SJCRH30 (cell line): ENCODE measurements around the gene GAGE12D. TPM values are rescaled to one million over a fixed set of nuclear protein-coding genes. Genes with fewer than 3 reads are reported as not detected.
"Not testable (repeated sequence)": the region's sequence is repeated elsewhere in the genome, so short reads cannot be mapped to it uniquely, and the experiment has no call there.

ENCODE experiments used
- DNase-seq, 2 experiments: peaks; one replicate each; pipeline ENCODE4 v3.0.0-alpha.2; 2015 to 2020
- H3K27ac ChIP-seq: fragments of 250-450 bp; sonication (Bioruptor Pico); 2 replicates; pipeline ENCODE4 v1.5.1; 2020; ENCODE audit warnings: mild to moderate bottlenecking, moderate library complexity
- H3K27me3 ChIP-seq: fragments of 250-450 bp; sonication (Bioruptor Pico); 2 replicates; pipeline ENCODE4 v1.5.1; 2020; ENCODE audit warnings: mild to moderate bottlenecking, moderate library complexity
- H3K36me3 ChIP-seq: fragments of 250-450 bp; sonication (Bioruptor Pico); 2 replicates; pipeline ENCODE4 v1.5.1; 2020; ENCODE audit warnings: mild to moderate bottlenecking, moderate library complexity
- H3K4me1 ChIP-seq: fragments of 250-450 bp; sonication (Bioruptor Pico); 2 replicates; pipeline ENCODE4 v1.5.1; 2020; ENCODE audit warnings: mild to moderate bottlenecking, moderate library complexity
- H3K4me3 ChIP-seq: fragments of 250-450 bp; sonication (Bioruptor Pico); 2 replicates; pipeline ENCODE4 v1.5.1; 2020; ENCODE audit warnings: mild to moderate bottlenecking, moderate library complexity
- H3K9me3 ChIP-seq: fragments of 250-450 bp; sonication (Bioruptor Pico); replicated peaks from 2 replicates; pipeline ENCODE4 v1.5.1; 2020; ENCODE audit warnings: mild to moderate bottlenecking, moderate library complexity
- total RNA-seq: library from RNA; depleted of rRNA; stranded (reverse); fragments of >200 nt; shearing (Covaris generic); gene quantifications from 2 replicates; pipeline ENCODE4 v1.2.3, GENCODE V29; 2014; rRNA removed

Gene GAGE12D, protein sequence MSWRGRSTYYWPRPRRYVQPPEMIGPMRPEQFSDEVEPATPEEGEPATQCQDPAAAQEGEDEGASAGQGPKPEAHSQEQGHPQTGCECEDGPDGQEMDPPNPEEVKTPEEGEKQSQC
- not detected in 2 replicates for total RNA-seq

DNA sequence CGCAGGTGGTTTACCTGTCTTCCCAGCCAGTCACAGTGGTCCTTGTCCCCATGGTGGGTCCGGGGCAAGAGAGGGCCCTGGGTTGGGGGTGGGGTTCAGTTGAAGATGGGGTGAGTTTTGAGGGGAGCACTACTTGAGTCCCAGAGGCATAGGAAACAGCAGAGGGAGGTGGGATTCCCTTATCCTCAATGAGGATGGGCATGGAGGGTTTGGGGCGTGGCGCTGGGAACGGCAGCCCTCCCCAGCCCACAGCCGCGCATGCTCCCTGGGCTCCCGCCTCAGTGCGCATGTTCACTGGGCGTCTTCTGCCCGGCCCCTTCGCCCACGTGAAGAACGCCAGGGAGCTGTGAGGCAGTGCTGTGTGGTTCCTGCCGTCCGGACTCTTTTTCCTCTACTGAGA is at the start of gene GAGE12D:
Gene GAGE12D (plus strand): TSS at position 301 of the 400 bp plus-strand sequence. CDS start 1,155 bp downstream, outside the sequence.
- not testable (repeated sequence) for DNase-seq, H3K36me3 ChIP-seq, H3K4me1 ChIP-seq, H3K4me3 ChIP-seq, H3K27me3 ChIP-seq, H3K9me3 ChIP-seq, H3K27ac ChIP-seq

DNA sequence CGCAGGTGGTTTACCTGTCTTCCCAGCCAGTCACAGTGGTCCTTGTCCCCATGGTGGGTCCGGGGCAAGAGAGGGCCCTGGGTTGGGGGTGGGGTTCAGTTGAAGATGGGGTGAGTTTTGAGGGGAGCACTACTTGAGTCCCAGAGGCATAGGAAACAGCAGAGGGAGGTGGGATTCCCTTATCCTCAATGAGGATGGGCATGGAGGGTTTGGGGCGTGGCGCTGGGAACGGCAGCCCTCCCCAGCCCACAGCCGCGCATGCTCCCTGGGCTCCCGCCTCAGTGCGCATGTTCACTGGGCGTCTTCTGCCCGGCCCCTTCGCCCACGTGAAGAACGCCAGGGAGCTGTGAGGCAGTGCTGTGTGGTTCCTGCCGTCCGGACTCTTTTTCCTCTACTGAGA is 9.7 kb upstream of the GAGE12D start, which contains the start of gene GAGE12C:
Gene GAGE12C (plus strand): TSS at position 301 of the 400 bp plus-strand sequence. CDS start 1,155 bp downstream, outside the sequence.
- not testable (repeated sequence) for H3K4me1 ChIP-seq, H3K27me3 ChIP-seq, H3K36me3 ChIP-seq, H3K4me3 ChIP-seq, H3K9me3 ChIP-seq, DNase-seq, H3K27ac ChIP-seq

DNA sequence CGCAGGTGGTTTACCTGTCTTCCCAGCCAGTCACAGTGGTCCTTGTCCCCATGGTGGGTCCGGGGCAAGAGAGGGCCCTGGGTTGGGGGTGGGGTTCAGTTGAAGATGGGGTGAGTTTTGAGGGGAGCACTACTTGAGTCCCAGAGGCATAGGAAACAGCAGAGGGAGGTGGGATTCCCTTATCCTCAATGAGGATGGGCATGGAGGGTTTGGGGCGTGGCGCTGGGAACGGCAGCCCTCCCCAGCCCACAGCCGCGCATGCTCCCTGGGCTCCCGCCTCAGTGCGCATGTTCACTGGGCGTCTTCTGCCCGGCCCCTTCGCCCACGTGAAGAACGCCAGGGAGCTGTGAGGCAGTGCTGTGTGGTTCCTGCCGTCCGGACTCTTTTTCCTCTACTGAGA is 9.5 kb downstream of the GAGE12D start, which contains the start of gene GAGE12E:
Gene GAGE12E (plus strand): TSS at position 301 of the 400 bp plus-strand sequence. CDS start 1,155 bp downstream, outside the sequence.
- H3K4me3 ChIP-seq, DNase-seq, H3K27me3 ChIP-seq, H3K9me3 ChIP-seq, H3K27ac ChIP-seq, H3K36me3 ChIP-seq, H3K4me1 ChIP-seq: not testable (repeated sequence)

DNA sequence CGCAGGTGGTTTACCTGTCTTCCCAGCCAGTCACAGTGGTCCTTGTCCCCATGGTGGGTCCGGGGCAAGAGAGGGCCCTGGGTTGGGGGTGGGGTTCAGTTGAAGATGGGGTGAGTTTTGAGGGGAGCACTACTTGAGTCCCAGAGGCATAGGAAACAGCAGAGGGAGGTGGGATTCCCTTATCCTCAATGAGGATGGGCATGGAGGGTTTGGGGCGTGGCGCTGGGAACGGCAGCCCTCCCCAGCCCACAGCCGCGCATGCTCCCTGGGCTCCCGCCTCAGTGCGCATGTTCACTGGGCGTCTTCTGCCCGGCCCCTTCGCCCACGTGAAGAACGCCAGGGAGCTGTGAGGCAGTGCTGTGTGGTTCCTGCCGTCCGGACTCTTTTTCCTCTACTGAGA is 19.0 kb downstream of the GAGE12D start, which contains the start of gene GAGE12F:
Gene GAGE12F (plus strand): TSS at position 301 of the 400 bp plus-strand sequence. CDS start 1,155 bp downstream, outside the sequence.
- not testable (repeated sequence) for H3K36me3 ChIP-seq, DNase-seq, H3K27ac ChIP-seq, H3K4me1 ChIP-seq, H3K9me3 ChIP-seq, H3K27me3 ChIP-seq, H3K4me3 ChIP-seq

DNA sequence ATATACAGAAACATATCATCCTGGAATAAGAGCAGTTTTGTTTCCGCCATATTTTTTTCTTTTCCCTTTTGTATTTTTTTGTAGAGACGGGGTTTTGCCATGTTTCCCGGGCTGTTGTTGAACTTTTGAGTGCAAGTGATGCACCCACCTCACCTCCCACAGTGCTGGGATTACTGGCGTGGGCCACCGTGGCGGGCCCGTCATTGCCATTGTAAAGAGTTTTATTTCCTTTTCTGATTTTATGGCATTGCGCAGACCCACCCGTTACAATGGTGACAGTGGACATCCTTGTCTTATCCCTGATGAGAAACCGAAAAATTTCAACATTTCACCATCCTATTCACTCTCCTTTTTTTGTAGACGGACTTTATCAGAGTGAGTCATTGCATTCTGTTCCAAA is 27.2 kb downstream of the GAGE12D start:
- not testable (repeated sequence) for H3K27me3 ChIP-seq, H3K27ac ChIP-seq, H3K4me1 ChIP-seq, DNase-seq, H3K9me3 ChIP-seq, H3K36me3 ChIP-seq, H3K4me3 ChIP-seq

DNA sequence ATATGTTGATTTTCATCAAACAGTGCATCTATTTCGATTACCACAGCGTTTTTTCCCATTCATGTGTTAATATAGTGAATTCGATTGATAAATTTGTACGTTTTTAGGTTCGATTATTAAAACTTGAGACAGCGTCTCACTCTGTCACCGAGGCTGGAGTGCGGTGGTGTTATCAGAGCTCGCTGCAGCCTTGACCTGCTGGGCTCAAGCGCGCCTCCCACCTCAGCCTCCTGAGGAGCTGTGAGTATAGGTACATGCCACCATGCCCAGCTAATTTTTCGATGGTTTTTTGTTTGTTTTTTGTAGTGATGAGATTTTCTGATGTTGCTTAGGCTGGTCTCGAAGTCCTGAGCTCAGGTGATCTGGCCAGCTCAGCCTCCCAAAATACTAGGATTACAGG is 27.6 kb downstream of the GAGE12D start:
- not testable (repeated sequence) for H3K36me3 ChIP-seq, H3K4me1 ChIP-seq, DNase-seq, H3K9me3 ChIP-seq, H3K4me3 ChIP-seq, H3K27me3 ChIP-seq, H3K27ac ChIP-seq

DNA sequence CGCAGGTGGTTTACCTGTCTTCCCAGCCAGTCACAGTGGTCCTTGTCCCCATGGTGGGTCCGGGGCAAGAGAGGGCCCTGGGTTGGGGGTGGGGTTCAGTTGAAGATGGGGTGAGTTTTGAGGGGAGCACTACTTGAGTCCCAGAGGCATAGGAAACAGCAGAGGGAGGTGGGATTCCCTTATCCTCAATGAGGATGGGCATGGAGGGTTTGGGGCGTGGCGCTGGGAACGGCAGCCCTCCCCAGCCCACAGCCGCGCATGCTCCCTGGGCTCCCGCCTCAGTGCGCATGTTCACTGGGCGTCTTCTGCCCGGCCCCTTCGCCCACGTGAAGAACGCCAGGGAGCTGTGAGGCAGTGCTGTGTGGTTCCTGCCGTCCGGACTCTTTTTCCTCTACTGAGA is 28.6 kb downstream of the GAGE12D start, which contains the start of gene GAGE12G:
Gene GAGE12G (plus strand): TSS at position 301 of the 400 bp plus-strand sequence. CDS start 1,155 bp downstream, outside the sequence.
- H3K4me3 ChIP-seq, H3K4me1 ChIP-seq, DNase-seq, H3K9me3 ChIP-seq, H3K27ac ChIP-seq, H3K27me3 ChIP-seq, H3K36me3 ChIP-seq: not testable (repeated sequence)

DNA sequence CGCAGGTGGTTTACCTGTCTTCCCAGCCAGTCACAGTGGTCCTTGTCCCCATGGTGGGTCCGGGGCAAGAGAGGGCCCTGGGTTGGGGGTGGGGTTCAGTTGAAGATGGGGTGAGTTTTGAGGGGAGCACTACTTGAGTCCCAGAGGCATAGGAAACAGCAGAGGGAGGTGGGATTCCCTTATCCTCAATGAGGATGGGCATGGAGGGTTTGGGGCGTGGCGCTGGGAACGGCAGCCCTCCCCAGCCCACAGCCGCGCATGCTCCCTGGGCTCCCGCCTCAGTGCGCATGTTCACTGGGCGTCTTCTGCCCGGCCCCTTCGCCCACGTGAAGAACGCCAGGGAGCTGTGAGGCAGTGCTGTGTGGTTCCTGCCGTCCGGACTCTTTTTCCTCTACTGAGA is 38.1 kb downstream of the GAGE12D start, which contains the start of gene GAGE12H:
Gene GAGE12H (plus strand): TSS at position 301 of the 400 bp plus-strand sequence. CDS start 1,155 bp downstream, outside the sequence.
- H3K36me3 ChIP-seq, H3K9me3 ChIP-seq, DNase-seq, H3K27me3 ChIP-seq, H3K27ac ChIP-seq, H3K4me1 ChIP-seq, H3K4me3 ChIP-seq: not testable (repeated sequence)

DNA sequence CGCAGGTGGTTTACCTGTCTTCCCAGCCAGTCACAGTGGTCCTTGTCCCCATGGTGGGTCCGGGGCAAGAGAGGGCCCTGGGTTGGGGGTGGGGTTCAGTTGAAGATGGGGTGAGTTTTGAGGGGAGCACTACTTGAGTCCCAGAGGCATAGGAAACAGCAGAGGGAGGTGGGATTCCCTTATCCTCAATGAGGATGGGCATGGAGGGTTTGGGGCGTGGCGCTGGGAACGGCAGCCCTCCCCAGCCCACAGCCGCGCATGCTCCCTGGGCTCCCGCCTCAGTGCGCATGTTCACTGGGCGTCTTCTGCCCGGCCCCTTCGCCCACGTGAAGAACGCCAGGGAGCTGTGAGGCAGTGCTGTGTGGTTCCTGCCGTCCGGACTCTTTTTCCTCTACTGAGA is 47.7 kb downstream of the GAGE12D start, which contains the start of gene GAGE2A:
Gene GAGE2A (plus strand): TSS at position 301 of the 400 bp plus-strand sequence. CDS start 1,155 bp downstream, outside the sequence.
- H3K4me1 ChIP-seq, H3K9me3 ChIP-seq, H3K4me3 ChIP-seq, H3K27ac ChIP-seq, H3K27me3 ChIP-seq, DNase-seq, H3K36me3 ChIP-seq: not testable (repeated sequence)

DNA sequence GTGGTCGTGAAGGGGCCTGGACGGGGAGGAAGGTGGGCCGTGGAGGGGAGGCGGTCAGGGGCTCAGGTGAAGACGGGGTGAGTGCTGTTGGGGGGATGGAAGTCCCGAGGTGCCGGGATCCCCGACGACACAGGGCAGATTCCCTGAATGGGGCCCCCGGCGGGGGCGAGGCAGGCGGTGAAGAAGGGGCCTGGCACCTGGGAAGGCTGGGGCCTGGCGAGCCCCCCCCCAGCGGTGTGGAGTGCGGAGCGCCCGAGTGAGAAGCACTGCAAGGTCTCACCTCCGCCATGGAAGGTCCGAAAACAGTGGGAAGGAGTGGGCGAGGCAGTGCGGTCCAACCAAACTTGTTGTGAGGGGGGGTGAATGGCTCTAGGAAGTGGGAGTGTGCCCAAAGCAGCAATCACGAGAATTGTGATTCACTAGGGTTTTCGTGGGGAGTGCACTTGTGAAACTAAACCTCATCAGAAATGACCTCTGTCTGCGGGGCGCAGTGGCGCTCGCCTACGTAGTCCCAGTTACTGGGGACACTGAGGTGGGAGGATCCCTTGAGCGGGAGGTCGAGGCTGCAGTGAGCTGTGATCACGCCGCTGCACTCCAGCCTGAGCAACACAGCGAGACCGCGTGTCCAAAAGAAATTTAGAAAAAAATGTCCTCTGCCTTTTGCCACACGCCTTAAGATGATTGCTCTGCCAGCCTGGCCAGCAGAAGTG is 48.4 kb downstream of the GAGE12D start:
- not testable (repeated sequence) for H3K4me3 ChIP-seq, DNase-seq, H3K4me1 ChIP-seq, H3K36me3 ChIP-seq, H3K27me3 ChIP-seq, H3K27ac ChIP-seq, H3K9me3 ChIP-seq

DNA sequence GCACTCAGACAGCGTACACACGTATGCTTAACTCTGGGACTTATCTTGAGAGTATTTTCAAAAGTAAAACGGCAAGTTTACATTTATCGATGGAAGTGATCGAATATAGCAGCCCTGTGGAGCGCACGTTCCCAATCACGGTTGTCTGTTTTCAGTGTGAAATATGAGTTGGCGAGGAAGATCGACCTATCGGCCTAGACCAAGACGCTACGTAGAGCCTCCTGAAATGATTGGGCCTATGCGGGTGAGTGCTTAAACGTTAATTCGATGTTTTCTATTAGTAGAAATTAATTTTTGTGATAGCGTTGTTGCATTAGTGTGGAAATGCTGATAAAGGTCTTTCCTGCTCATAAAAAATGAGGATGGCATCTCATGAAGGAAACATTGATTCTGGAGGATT is 49.0 kb downstream of the GAGE12D start:
- not testable (repeated sequence) for H3K27ac ChIP-seq, H3K4me1 ChIP-seq, H3K4me3 ChIP-seq, H3K27me3 ChIP-seq, H3K9me3 ChIP-seq, DNase-seq, H3K36me3 ChIP-seq

Other genes with a start within 250 kb of the GAGE12D start
- not detected in 2 replicates for gene GAGE10, start 238.1 kb upstream of the GAGE12D start, total RNA-seq
- gene GAGE12J, start 219.7 kb upstream of the GAGE12D start, total RNA-seq: not detected in 2 replicates
- gene GAGE13, start 210.2 kb upstream of the GAGE12D start, total RNA-seq: not detected in 2 replicates
- gene GAGE12C, start 9.6 kb upstream of the GAGE12D start, total RNA-seq: not detected in 2 replicates
- gene GAGE12E, start 9.6 kb downstream of the GAGE12D start, total RNA-seq: not detected in 2 replicates
- gene GAGE12F, start 19.1 kb downstream of the GAGE12D start, total RNA-seq: not detected in 2 replicates
- not detected in 2 replicates for gene GAGE12G, start 28.7 kb downstream of the GAGE12D start, total RNA-seq
- gene GAGE12H, start 38.2 kb downstream of the GAGE12D start, total RNA-seq: not detected in 2 replicates
- gene GAGE2A, start 47.8 kb downstream of the GAGE12D start, total RNA-seq: not detected in 2 replicates
- not detected in 2 replicates for gene GAGE1, start 57.3 kb downstream of the GAGE12D start, total RNA-seq
- not detected in 2 replicates for gene PAGE1, start 154.3 kb downstream of the GAGE12D start, total RNA-seq